Pulmonary artery endothelial cell (primary cell): ENCODE results near the gene MORC1. TPM values are rescaled to one million over a fixed set of nuclear protein-coding genes. Genes with fewer than 3 reads are reported as not detected.

Source experiments
- DNase-seq: peaks from one replicate; pipeline ENCODE4 v3.0.0-alpha.2; 2011; ENCODE audit warnings: low read depth, low spot score
- total RNA-seq: library from RNA; depleted of rRNA; stranded (reverse); fragments of >200 nt; gene quantifications from 2 replicates; pipeline ENCODE4 v1.2.3, GENCODE V29; 2014

The MORC1 gene
- total RNA-seq, 1 donor from 2014 or later: not detected

- no peak for DNase-seq
Observed at GRCh38 chr3:109033000-109033660, 84.8 kb downstream of the MORC1 start.

- DNase-seq: no peak
Observed at GRCh38 chr3:109028753-109029152, 89.2 kb downstream of the MORC1 start.

GRCh38 chr3:109026821-109027220 is 91.1 kb downstream of the MORC1 start:
- no peak for DNase-seq

GRCh38 chr3:109025896-109026295 is 92.0 kb downstream of the MORC1 start:
- DNase-seq: no peak

- DNase-seq: no peak
Observed at GRCh38 chr3:109023656-109024254, 94.2 kb downstream of the MORC1 start.

GRCh38 chr3:109023167-109023566 is 94.8 kb downstream of the MORC1 start:
- no peak for DNase-seq

- DNase-seq: no peak
Observed at GRCh38 chr3:109021556-109021955, 96.4 kb downstream of the MORC1 start.

GRCh38 chr3:109018828-109019227 is 99.1 kb downstream of the MORC1 start:
- no peak for DNase-seq

- DNase-seq: no peak
Observed at GRCh38 chr3:109005443-109005842, 112.5 kb downstream of the MORC1 start.

GRCh38 chr3:108998436-108998835 is 119.5 kb downstream of the MORC1 start:
- no peak for DNase-seq

GRCh38 chr3:108985844-108986243 is 132.1 kb downstream of the MORC1 start:
- no peak for DNase-seq

- DNase-seq: no peak
Observed at GRCh38 chr3:108983051-108983450, 134.9 kb downstream of the MORC1 start.

GRCh38 chr3:108976058-108976457 is 141.9 kb downstream of the MORC1 start:
- no peak for DNase-seq

GRCh38 chr3:108973019-108973418 is 144.9 kb downstream of the MORC1 start:
- no peak for DNase-seq

GRCh38 chr3:108972482-108972881 is 145.5 kb downstream of the MORC1 start:
- no peak for DNase-seq

GRCh38 chr3:108970561-108970960 is 147.4 kb downstream of the MORC1 start:
- no peak for DNase-seq

- no peak for DNase-seq
Observed at GRCh38 chr3:108966773-108967172, 151.2 kb downstream of the MORC1 start.

- no peak for DNase-seq
Observed at GRCh38 chr3:108959017-108959416, 158.9 kb downstream of the MORC1 start.

- no peak for DNase-seq
Observed at GRCh38 chr3:108953700-108954099, 164.2 kb downstream of the MORC1 start, which contains the start of gene GUCA1C. TSS of gene GUCA1C (minus strand) at chr3:108953879. CDS start at chr3:108953762, 117 bp downstream.

- DNase-seq: no peak
Observed at GRCh38 chr3:108953210-108953609, 164.7 kb downstream of the MORC1 start.

GRCh38 chr3:108951820-108952501 is 166.0 kb downstream of the MORC1 start:
- DNase-seq: no peak

- DNase-seq: no peak
Observed at GRCh38 chr3:108947855-108948254, 170.1 kb downstream of the MORC1 start.
